IPS-20b (cell line): ENCODE results near the gene RNF7.
"Not testable (repeated sequence)": the region's sequence is repeated elsewhere in the genome, so short reads cannot be mapped to it uniquely, and the experiment has no call there.

Experiments
- H3K27ac ChIP-seq: one replicate; pipeline ENCODE4 v1.5.1; 2013; ENCODE audit warnings: low read length
- H3K27me3 ChIP-seq: 2 replicates; pipeline ENCODE4 v1.6.1; 2013; ENCODE audit warnings: mild to moderate bottlenecking, low read length, inconsistent platforms; ENCODE audit not compliant: insufficient read depth
- H3K36me3 ChIP-seq: 2 replicates; pipeline ENCODE4 v1.6.1; 2013; ENCODE audit warnings: low read depth, mild to moderate bottlenecking, inconsistent platforms, low read length, moderate library complexity; ENCODE audit not compliant: insufficient read depth
- H3K4me1 ChIP-seq: 2 replicates; pipeline ENCODE4 v1.6.1; 2013; ENCODE audit warnings: mild to moderate bottlenecking, control low read depth, inconsistent platforms, low read length, moderate library complexity; ENCODE audit not compliant: insufficient read depth
- H3K4me3 ChIP-seq: 2 replicates; pipeline ENCODE4 v1.5.1; 2013; ENCODE audit warnings: mild to moderate bottlenecking, low read length, inconsistent platforms
- H3K9ac ChIP-seq: 2 replicates; pipeline ENCODE4 v1.6.1; 2013; ENCODE audit warnings: low read depth, mild to moderate bottlenecking, inconsistent platforms, low read length, moderate library complexity
- H3K9me3 ChIP-seq: 2 replicates; pipeline ENCODE4 v1.6.1; 2013; ENCODE audit warnings: mild to moderate bottlenecking, low read depth, low read length, inconsistent platforms; ENCODE audit not compliant: insufficient read depth

Gene RNF7

DNA sequence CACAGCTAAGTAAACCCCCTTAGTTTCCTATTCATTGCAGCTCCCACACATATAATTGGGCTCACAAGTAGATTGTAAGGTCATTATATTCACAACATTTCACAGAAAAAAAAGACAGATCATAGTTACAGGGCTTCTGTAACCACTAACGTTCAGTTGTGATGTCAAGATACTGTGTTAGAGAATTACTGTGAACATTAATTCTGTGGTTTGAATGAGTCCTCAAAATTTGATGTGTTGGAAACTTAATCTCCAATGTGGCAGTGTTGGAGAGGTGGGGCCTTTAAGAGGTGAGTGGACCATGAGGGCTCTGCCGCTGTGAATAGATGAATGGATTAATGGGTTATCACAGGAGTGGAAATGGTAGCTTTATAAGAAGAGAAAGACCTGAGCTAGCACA lies 46.4 kb downstream of the RNF7 start:
- H3K27me3 ChIP-seq: no peaks in the 10 kb centered on the region
- no peaks in the 10 kb centered on the region for H3K9me3 ChIP-seq
- no peaks in the 10 kb centered on the region for H3K4me1 ChIP-seq
- no peak overlapping the region for H3K27ac ChIP-seq
- H3K4me3 ChIP-seq: no peak overlapping the region
- no peaks in the 10 kb centered on the region for H3K36me3 ChIP-seq
- no peak overlapping the region for H3K9ac ChIP-seq

DNA sequence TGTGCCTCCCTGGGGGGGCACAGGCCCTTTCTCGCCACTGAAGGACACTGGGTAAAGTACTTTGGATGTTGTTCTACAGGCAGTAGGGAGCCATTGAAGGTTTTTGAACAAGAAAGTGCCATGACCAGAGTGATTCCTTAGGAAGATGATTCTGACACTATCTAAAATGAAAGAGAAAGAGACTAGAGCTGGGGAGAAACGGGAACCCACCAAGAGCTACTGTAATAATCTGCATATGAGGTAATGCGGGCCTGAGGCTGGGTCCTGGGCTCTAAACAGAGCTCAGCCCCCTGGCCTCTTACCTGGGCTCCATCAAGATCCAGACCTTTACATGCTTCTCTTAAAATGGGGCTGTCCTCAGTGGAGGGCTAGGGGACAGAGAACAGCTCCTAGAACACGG lies 50.1 kb downstream of the RNF7 start:
- Histone ChIP-seq H3K4me1 (no peaks in the 10 kb centered on the region), H3K27me3 (no peaks in the 10 kb centered on the region), H3K36me3 (no peaks in the 10 kb centered on the region), H3K27ac (no peak overlapping the region), H3K9me3 (no peaks in the 10 kb centered on the region), H3K9ac (no peak overlapping the region), H3K4me3 (no peak overlapping the region)

DNA sequence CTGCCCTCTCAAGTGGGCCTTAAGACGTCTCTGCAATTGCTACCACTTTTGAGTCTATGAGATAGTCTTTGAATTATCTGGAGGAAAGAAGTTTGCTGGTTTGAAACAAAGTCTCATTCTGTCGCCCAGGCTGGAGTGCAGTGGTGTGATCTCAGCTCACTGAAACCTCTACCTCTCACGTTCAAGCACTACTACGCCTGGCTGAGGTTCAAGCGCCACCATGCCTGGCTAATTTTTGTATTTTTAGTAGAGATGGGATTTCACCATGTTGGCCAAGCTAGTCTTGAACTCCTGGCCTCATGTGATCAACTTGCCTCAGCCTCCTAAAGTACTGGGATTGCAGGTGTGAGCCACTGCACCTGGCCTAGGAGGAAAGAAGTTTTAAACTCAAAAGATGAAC lies 50.7 kb downstream of the RNF7 start:
- H3K4me3 ChIP-seq, H3K27me3 ChIP-seq, H3K9me3 ChIP-seq, H3K27ac ChIP-seq, H3K4me1 ChIP-seq, H3K9ac ChIP-seq, H3K36me3 ChIP-seq: not testable (repeated sequence)

DNA sequence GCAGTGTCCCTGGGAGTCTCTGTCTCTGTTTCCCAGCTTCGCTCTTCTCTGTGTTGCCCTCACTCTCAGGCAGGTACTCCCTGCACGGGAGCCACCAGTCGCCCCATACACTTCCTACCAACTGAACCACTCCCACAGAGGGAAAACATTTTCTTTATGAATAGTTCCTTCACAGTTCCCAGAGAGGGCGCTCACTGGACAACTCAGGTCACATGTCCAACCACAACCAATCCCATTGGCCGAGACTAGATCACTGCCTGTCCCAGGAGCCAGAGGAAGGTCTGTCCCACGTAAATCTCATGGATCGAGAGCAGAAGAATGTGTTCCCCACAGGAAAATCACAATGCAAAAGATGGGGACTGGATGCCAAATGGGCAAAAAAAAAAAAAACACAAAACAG lies 51.2 kb downstream of the RNF7 start:
- H3K4me1 ChIP-seq: no peaks in the 10 kb centered on the region
- H3K9me3 ChIP-seq: no peaks in the 10 kb centered on the region
- H3K36me3 ChIP-seq: no peaks in the 10 kb centered on the region
- H3K27me3 ChIP-seq: no peaks in the 10 kb centered on the region
- H3K9ac ChIP-seq: no peak overlapping the region
- H3K27ac ChIP-seq: no peak overlapping the region
- no peak overlapping the region for H3K4me3 ChIP-seq

DNA sequence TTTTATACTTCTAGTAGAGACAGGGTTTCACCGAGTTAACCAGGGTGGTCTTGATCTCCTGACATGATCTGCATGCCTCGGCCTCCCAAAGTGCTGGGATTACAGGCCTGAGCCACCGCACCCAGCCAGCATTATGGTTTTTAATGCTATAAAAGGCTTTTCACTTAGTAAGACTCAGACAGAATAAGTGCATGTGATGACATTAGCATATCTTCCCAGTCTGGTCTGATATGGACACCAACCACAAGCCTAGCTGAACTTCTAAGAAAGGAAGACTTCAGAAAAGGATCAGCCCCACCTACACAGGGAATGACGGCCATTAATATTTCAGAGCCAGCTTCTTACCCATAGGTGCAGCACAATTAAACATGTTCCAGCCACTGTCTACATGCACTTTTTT lies 52.1 kb downstream of the RNF7 start:
- no peaks in the 10 kb centered on the region for H3K36me3 ChIP-seq
- no peak overlapping the region for H3K27ac ChIP-seq
- no peaks in the 10 kb centered on the region for H3K9me3 ChIP-seq
- H3K9ac ChIP-seq: no peak overlapping the region
- H3K4me3 ChIP-seq: no peak overlapping the region
- no peaks in the 10 kb centered on the region for H3K4me1 ChIP-seq
- H3K27me3 ChIP-seq: no peaks in the 10 kb centered on the region

DNA sequence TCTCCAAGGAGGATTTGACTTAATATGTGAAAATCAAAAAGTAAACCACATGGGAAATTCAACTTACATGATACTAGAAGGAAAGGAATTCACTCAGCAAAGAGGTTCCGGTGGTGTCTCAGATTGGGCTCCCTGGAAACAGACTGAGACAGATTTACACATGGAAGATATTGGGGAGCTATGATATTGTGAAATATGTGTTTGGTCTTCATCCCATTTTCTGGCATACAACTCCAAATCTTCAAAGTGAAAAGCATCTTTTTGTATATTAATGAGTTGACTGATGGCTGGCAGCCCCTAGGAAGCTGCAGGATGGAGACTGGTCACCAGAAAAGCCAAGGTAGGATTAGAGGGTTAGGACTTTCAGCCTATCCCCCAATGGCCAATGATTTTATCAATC lies 54.4 kb downstream of the RNF7 start:
- H3K9ac ChIP-seq: no peak overlapping the region

DNA sequence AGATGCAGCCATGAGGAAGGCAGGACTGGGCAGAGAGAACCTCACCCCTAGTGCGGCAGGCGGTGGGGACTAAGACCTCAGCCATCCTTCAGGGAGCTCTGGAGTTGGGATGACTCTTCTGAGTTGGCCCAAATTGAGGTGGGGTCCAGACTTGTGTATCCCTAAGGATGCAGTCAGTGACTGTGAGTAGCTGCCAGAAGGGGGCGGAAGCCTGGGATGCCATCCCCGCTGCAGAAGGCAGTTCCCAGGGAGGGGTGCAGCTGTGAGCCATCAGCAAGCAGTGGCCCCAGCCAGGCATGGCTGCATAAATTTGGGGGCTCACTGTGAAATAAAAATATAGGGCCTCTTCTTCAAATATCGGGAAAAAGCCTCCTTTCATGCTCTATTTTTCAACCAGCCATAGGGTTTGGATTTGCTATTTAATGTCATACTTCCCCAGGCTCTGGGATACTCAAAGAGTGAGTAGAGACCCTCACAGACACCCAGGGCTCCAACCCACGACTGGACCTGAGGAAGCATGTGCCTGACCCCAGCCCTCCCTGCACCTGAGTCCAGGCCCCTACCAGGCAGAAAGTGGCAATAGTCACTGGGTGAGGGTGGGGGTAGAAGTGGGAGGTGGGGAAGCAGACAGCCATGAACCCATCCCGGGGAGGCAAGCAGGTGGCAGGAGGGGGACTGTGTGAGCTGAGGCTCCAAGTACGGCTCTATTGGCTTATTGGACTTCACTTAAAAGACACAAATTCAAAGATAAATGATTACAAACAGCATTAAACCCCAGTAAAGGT lies 55.6 kb downstream of the RNF7 start:
- no peaks in the 10 kb centered on the region for H3K36me3 ChIP-seq
- H3K27ac ChIP-seq: no peak overlapping the region
- no peaks in the 10 kb centered on the region for H3K9me3 ChIP-seq
- H3K4me3 ChIP-seq: no peak overlapping the region
- peaks cover 24% of the 10 kb centered on the region for H3K4me1 ChIP-seq
- H3K27me3 ChIP-seq: peaks cover 25% of the 10 kb centered on the region
- H3K9ac ChIP-seq: no peak overlapping the region

More for the DNA sequence above, 54.4 kb downstream of the RNF7 start:
- H3K4me3 ChIP-seq: no peak overlapping the region
- no peaks in the 10 kb centered on the region for H3K36me3 ChIP-seq
- H3K27ac ChIP-seq: no peak overlapping the region
- peaks cover 12% of the 10 kb centered on the region; the same call in 1 of the 2 replicates for H3K4me1 ChIP-seq
- no peaks in the 10 kb centered on the region for H3K9me3 ChIP-seq
- H3K27me3 ChIP-seq: peaks cover 13% of the 10 kb centered on the region

DNA sequence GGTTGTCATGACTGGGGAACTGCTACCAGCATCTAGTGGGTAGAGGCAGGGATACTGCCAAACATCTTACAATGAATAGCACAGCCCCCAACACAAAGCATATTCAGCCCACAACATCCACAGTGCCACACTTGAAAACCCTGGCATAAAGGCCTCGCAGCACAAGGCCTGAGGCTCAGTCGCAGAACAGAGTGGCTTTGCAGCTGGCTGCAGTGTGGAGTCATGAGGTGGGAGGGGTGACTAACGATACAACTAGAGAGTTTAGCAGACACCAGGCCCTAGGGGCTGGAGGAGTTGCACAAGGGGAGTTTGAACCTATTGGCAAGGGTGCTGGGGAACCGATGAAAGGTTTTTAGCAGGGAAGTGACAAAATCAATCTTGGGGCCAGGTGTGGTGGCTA lies 57.2 kb downstream of the RNF7 start:
- Histone ChIP-seq H3K36me3 (no peaks in the 10 kb centered on the region), H3K9ac (no peak overlapping the region), H3K27me3 (peaks cover 27% of the 10 kb centered on the region), H3K27ac (no peak overlapping the region), H3K9me3 (no peaks in the 10 kb centered on the region), H3K4me3 (no peak overlapping the region), H3K4me1 (peaks cover 27% of the 10 kb centered on the region)

DNA sequence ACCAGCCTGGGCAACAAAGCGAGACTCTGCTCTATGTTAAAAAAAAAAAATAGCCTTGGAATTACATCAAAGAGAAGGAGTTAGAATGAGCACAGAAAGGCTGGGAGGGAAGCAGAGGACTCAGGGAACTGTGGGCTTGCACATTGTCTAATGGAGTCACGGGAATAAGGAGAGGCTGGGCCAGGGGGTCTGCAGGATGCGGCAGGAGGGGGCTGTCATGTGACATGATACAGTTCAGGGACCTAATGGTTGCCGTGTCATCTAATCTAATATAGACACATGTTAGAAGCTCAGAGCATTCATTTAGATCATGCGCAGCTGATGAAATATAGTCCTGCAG lies 57.6 kb downstream of the RNF7 start:
- no peak overlapping the region for H3K27ac ChIP-seq
- no peaks in the 10 kb centered on the region for H3K36me3 ChIP-seq
- peaks cover 27% of the 10 kb centered on the region for H3K27me3 ChIP-seq
- H3K9ac ChIP-seq: no peak overlapping the region
- no peaks in the 10 kb centered on the region for H3K9me3 ChIP-seq
- no peak overlapping the region for H3K4me3 ChIP-seq
- H3K4me1 ChIP-seq: peaks cover 27% of the 10 kb centered on the region

DNA sequence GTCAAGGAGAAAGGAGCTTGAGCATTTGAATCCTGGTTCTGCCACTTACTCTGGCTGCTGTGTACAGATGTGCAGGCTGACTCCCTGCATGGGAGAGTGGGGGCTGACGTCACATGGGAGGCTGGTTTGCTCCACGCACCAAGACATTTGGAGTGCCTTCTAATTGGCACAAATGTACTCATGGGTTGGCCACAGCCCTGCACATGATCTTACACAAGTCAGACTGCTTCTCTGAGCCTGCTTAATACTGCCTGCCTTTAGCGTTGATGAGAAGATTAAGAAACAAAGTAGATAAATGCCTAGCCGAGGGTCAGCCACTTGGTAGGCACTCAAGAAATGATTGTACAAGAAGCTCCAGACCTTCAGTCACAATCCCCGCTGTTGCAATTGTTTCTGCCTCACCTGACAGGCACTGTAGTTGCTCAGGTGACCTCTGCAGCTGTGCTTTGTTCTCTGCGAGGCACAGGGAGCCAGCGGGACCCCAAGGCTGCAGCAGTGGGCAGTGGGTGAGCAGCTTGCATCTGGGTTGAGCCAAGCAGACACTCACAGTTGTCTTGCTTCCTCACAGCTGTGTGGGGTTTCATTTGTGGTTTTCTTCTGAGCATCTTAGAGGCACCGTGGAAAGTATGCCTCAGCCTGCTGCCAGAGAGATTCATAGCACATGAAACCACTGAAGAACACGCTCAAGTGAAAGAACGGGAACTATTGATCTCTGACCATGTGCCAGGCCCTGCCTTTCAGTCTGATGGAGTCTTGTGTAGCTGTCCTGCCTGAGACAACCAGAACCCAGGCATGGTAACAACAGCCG lies 58.2 kb downstream of the RNF7 start:
- Histone ChIP-seq H3K9me3 (no peaks in the 10 kb centered on the region), H3K27me3 (peaks cover 27% of the 10 kb centered on the region), H3K27ac (no peak overlapping the region), H3K9ac (peak overlapping the region; percentile 50; the same call in 1 of the 2 replicates), H3K36me3 (no peaks in the 10 kb centered on the region), H3K4me1 (peaks cover 27% of the 10 kb centered on the region), H3K4me3 (peak overlapping the region; percentile 62; the same call in 1 of the 2 replicates)
